Activated CD4-positive, alpha-beta T cell treated with anti-CD3 and anti-CD28 coated beads, Interleukin-2, amount 50 U/mL, for 24 hours (primary cell): ENCODE measurements around the gene HNRNPU.

Source experiments
- DNase-seq, 2 donors: peaks; one replicate each; pipeline ENCODE4 v3.0.0-alpha.2; 2020; ENCODE audit warnings: low read depth in 1 of 2, low spot score in 1 of 2

Gene HNRNPU

GRCh38 chr1:244810221-244810620 is 54.1 kb downstream of the HNRNPU start:
- no peak for DNase-seq

GRCh38 chr1:244807138-244807537 is 57.2 kb downstream of the HNRNPU start:
- DNase-seq = no peak

GRCh38 chr1:244804841-244805240 is 59.5 kb downstream of the HNRNPU start:
- DNase-seq = no peak

- DNase-seq = no peak
These were observed 61.6 kb downstream of the HNRNPU start for GRCh38 chr1:244802556-244803239.

GRCh38 chr1:244802041-244802440 is 62.3 kb downstream of the HNRNPU start:
- no peak for DNase-seq

GRCh38 chr1:244801246-244801645 is 63.1 kb downstream of the HNRNPU start:
- peak; percentile 4 to 45 for DNase-seq

GRCh38 chr1:244800821-244801220 is 63.5 kb downstream of the HNRNPU start:
- no peak for DNase-seq
